ENCODE data around the gene PITPNM2. TPM values are rescaled to one million over a fixed set of nuclear protein-coding genes. Genes with fewer than 3 reads are reported as not detected.

PITPNM2 gene
- polyA plus RNA-seq, 1 of the 3 experiments (the other 2 are of a cell fraction): 3.7 TPM

GRCh38 chr12:123141615-123142517 lies 9.0 kb downstream of the PITPNM2 start:
- Histone ChIP-seq H3K4me3 (ENCODE audit: low read depth in 2 of 2, low read length in 1 of 2) (peak overlapping the region in 1 of 2 experiments; percentile 17; a peak in 1 of 4 replicates), H4K20me1 (ENCODE audit: insufficient read depth) (0 out of 2 replicates have a peak, but pooled peaks cover 6% of the 10 kb centered on the region), H3K9ac (no peak overlapping the region), H3K36me3 (replicated peaks in 1 of 2; ENCODE audit: control insufficient read depth in 1 of 2, insufficient read depth in 2 of 2, low read length in 1 of 2) (no peaks in the 10 kb centered on the region), H3K4me2 (peak overlapping the region; percentile 63), H3F3A (replicated peaks; ENCODE audit: insufficient read depth) (peaks cover 26% of the 10 kb centered on the region), H3K9me3 (no peaks in the 10 kb centered on the region), H2AFZ (ENCODE audit: low read depth) (no peak overlapping the region; the same call in 1 of the 2 replicates), H3K27me3 (ENCODE audit: insufficient read depth) (no peaks in the 10 kb centered on the region), H3K9me2 (no peaks in the 10 kb centered on the region), H3K79me2 (ENCODE audit: insufficient read depth) (peaks cover 65% of the 10 kb centered on the region), H3K4me1 (ENCODE audit: control insufficient read depth in 1 of 2, insufficient read depth in 2 of 2, low read depth in 1 of 2, low read length in 1 of 2) (peaks cover 0 to 34% of the 10 kb centered on the region in 2 experiments; a peak in 2 of 4 replicates), H3K27ac (ENCODE audit: low read depth in 2 of 2, low read length in 1 of 2) (peak overlapping the region; percentile 45 to 66; a peak in 3 of 4 replicates)
- CTCF ChIA-PET: no interaction called here
- POLR2A ChIA-PET: no interaction called here
- no peak for DNase-seq
- WGBS (ENCODE audit: low lambda C conversion rate): 56% methylated on average over 15 of the region's 15 CpGs
- TF ChIP-seq REST (IDR thresholded peaks at IDR 0.05; ENCODE audit: low read depth, low read length): no peak
- no peak for TF ChIP-seq NRF1 (IDR thresholded peaks at IDR 0.05; ENCODE audit: low read depth, low read length)
- no peak for TF ChIP-seq MXI1 (IDR thresholded peaks at IDR 0.05; ENCODE audit: low read depth, low read length)
- no peak for TF ChIP-seq MEF2A (IDR thresholded peaks at IDR 0.05; ENCODE audit: borderline replicate concordance, low read depth)
- TF ChIP-seq CTCF (IDR thresholded peaks at IDR 0.05): no peak
- peak; percentile 61 for TF ChIP-seq JUND (IDR thresholded peaks at IDR 0.05)
- TF ChIP-seq GABPA (IDR thresholded peaks at IDR 0.05; ENCODE audit: low read depth): no peak
- TF ChIP-seq RFX5 (IDR thresholded peaks at IDR 0.05; ENCODE audit: low read length): no peak
- TF ChIP-seq EP300 (IDR thresholded peaks at IDR 0.05; ENCODE audit: borderline replicate concordance in 1 of 2, low read depth in 1 of 2, low read length in 1 of 2): no peak
- no peak for TF ChIP-seq TEAD4 (IDR thresholded peaks at IDR 0.05; ENCODE audit: borderline replicate concordance, insufficient read depth)
- TF ChIP-seq USF2 (IDR thresholded peaks at IDR 0.05; ENCODE audit: borderline replicate concordance, low read depth, low read length): no peak
- TF ChIP-seq MAX (IDR thresholded peaks at IDR 0.05; ENCODE audit: low read depth): no peak
- TF ChIP-seq RCOR1 (IDR thresholded peaks at IDR 0.05; ENCODE audit: low read length): no peak
- TF ChIP-seq SMC3 (IDR thresholded peaks at IDR 0.05; ENCODE audit: low read depth, low read length): no peak
- peak; percentile 16; the same call in 1 of the 2 replicates for TF ChIP-seq TCF12 (IDR thresholded peaks at IDR 0.05)
- TF ChIP-seq ZBTB33 (IDR thresholded peaks at IDR 0.05; ENCODE audit: borderline replicate concordance, low read depth): no peak
- no peak for TF ChIP-seq ELF1 (IDR thresholded peaks at IDR 0.05)
- no peak for TF ChIP-seq NFIC (IDR thresholded peaks at IDR 0.05; ENCODE audit: borderline replicate concordance)
- peak; percentile 91 for TF ChIP-seq RXRA (IDR thresholded peaks at IDR 0.05; ENCODE audit: borderline replicate concordance, low read depth)
- TF ChIP-seq EZH2phosphoT487 (IDR thresholded peaks at IDR 0.05; ENCODE audit: borderline replicate concordance, low read depth): no peak
- TF ChIP-seq SIN3A (IDR thresholded peaks at IDR 0.05; ENCODE audit: borderline replicate concordance, low read depth, low read length): no peak
- TF ChIP-seq IRF3 (IDR thresholded peaks at IDR 0.05; ENCODE audit: low read depth, low read length): no peak
- no peak for TF ChIP-seq YY1 (IDR thresholded peaks at IDR 0.05; ENCODE audit: low read depth)

All from SK-N-SH (cell line).